H1 (cell line): ENCODE results near the gene MED29. TPM values are rescaled to one million over a fixed set of nuclear protein-coding genes. Genes with fewer than 3 reads are reported as not detected.

Source experiments
- ASH2L ChIP-seq: fragments of 200-600, 300-600 bp; sonication (generic); IDR thresholded peaks from one replicate; pipeline ENCODE4 v1.7.1; 2017; ENCODE audit warnings: low read length
- BCL11A ChIP-seq, 2 experiments: IDR thresholded peaks; one replicate each; pipeline ENCODE4 v1.6.1; 2011; ENCODE audit warnings: low read depth in 2 of 2, low read length in 2 of 2, mild to moderate bottlenecking in 2 of 2
- NRF1 ChIP-seq: IDR thresholded peaks from 2 replicates; pipeline ENCODE4 v1.6.1; 2011; ENCODE audit warnings: mild to moderate bottlenecking, low read depth, low read length, improper control_type of control experiment
- TAF1 ChIP-seq: IDR thresholded peaks from 2 replicates; pipeline ENCODE4 v1.6.1; 2011; ENCODE audit warnings: mild to moderate bottlenecking, low read depth, low read length
- TBP ChIP-seq: IDR thresholded peaks from 2 replicates; pipeline ENCODE4 v1.6.1; 2011; ENCODE audit warnings: low read depth, low read length, improper control_type of control experiment
- polyA plus RNA-seq, 7 experiments: library from polyadenylated mRNA; depleted of rRNA in 3 of 7; stranded (reverse) in 5 of 7; unstranded in 2 of 7; fragments of >200 nt in 5 of 7; fragments of 200-250 nt in 2 of 7; gene quantifications; 1 replicate in 5 of 7; 2 replicates in 1 of 7; 4 replicates in 1 of 7; pipeline versions ENCODE4 v1.2.1 to v1.2.3, GENCODE V29; 2011 to 2013; ENCODE audit warnings: missing spikeins in 2 of 7, mixed read lengths in 2 of 7
- total RNA-seq: library from RNA; stranded (reverse); fragmentation: NEBNext Ultra II Directional; extraction: Animal tissue kit (Norgen Biotek cat#: 25700); gene quantifications from 2 replicates; pipeline ENCODE4 v1.2.1, GENCODE V29; 2021
- TF ChIP-seq, protein P1 (sequence below): fragments of 300-600 bp; sonication (generic); IDR thresholded peaks from 2 replicates; pipeline ENCODE4 v1.7.1; 2012; ENCODE audit warnings: low read length, moderate library complexity, mild to moderate bottlenecking, inconsistent platforms; ENCODE audit not compliant: insufficient replicate concordance

Gene MED29
- total and polyA plus RNA-seq, 2 of the 8 experiments (the other 6 are each of a cell fraction or from before 2014, with no cell fraction given), result 31.1 to 52.5 TPM

DNA sequence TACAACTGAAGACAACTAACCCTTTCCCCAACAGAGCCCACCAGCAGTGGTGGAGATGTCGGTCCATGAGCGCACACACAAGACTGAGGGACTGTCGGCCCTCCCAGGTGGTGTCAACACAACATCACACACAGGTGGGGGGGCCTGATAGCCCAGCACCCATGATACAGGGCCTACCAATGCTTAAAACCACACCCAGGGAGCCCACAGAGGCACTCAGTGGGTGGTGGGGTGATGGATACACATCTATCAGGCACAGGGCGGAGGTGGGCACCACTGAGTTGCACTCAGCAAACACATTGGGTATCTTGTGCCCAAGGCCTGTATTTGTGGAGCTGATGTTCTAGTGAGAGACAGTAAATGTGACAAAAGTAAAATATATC lies 8.5 kb downstream of the MED29 start (continued):
- TF ChIP-seq TAF1, result no peak
- TF ChIP-seq NRF1, result no peak
- TF ChIP-seq ASH2L, result no peak
- no peak for TF ChIP-seq BCL11A (IDR thresholded peaks at IDR 0.05; ENCODE audit: low read depth in 2 of 2, low read length in 2 of 2)
- TF ChIP-seq TBP, result no peak
- TF ChIP-seq, protein P1, sequence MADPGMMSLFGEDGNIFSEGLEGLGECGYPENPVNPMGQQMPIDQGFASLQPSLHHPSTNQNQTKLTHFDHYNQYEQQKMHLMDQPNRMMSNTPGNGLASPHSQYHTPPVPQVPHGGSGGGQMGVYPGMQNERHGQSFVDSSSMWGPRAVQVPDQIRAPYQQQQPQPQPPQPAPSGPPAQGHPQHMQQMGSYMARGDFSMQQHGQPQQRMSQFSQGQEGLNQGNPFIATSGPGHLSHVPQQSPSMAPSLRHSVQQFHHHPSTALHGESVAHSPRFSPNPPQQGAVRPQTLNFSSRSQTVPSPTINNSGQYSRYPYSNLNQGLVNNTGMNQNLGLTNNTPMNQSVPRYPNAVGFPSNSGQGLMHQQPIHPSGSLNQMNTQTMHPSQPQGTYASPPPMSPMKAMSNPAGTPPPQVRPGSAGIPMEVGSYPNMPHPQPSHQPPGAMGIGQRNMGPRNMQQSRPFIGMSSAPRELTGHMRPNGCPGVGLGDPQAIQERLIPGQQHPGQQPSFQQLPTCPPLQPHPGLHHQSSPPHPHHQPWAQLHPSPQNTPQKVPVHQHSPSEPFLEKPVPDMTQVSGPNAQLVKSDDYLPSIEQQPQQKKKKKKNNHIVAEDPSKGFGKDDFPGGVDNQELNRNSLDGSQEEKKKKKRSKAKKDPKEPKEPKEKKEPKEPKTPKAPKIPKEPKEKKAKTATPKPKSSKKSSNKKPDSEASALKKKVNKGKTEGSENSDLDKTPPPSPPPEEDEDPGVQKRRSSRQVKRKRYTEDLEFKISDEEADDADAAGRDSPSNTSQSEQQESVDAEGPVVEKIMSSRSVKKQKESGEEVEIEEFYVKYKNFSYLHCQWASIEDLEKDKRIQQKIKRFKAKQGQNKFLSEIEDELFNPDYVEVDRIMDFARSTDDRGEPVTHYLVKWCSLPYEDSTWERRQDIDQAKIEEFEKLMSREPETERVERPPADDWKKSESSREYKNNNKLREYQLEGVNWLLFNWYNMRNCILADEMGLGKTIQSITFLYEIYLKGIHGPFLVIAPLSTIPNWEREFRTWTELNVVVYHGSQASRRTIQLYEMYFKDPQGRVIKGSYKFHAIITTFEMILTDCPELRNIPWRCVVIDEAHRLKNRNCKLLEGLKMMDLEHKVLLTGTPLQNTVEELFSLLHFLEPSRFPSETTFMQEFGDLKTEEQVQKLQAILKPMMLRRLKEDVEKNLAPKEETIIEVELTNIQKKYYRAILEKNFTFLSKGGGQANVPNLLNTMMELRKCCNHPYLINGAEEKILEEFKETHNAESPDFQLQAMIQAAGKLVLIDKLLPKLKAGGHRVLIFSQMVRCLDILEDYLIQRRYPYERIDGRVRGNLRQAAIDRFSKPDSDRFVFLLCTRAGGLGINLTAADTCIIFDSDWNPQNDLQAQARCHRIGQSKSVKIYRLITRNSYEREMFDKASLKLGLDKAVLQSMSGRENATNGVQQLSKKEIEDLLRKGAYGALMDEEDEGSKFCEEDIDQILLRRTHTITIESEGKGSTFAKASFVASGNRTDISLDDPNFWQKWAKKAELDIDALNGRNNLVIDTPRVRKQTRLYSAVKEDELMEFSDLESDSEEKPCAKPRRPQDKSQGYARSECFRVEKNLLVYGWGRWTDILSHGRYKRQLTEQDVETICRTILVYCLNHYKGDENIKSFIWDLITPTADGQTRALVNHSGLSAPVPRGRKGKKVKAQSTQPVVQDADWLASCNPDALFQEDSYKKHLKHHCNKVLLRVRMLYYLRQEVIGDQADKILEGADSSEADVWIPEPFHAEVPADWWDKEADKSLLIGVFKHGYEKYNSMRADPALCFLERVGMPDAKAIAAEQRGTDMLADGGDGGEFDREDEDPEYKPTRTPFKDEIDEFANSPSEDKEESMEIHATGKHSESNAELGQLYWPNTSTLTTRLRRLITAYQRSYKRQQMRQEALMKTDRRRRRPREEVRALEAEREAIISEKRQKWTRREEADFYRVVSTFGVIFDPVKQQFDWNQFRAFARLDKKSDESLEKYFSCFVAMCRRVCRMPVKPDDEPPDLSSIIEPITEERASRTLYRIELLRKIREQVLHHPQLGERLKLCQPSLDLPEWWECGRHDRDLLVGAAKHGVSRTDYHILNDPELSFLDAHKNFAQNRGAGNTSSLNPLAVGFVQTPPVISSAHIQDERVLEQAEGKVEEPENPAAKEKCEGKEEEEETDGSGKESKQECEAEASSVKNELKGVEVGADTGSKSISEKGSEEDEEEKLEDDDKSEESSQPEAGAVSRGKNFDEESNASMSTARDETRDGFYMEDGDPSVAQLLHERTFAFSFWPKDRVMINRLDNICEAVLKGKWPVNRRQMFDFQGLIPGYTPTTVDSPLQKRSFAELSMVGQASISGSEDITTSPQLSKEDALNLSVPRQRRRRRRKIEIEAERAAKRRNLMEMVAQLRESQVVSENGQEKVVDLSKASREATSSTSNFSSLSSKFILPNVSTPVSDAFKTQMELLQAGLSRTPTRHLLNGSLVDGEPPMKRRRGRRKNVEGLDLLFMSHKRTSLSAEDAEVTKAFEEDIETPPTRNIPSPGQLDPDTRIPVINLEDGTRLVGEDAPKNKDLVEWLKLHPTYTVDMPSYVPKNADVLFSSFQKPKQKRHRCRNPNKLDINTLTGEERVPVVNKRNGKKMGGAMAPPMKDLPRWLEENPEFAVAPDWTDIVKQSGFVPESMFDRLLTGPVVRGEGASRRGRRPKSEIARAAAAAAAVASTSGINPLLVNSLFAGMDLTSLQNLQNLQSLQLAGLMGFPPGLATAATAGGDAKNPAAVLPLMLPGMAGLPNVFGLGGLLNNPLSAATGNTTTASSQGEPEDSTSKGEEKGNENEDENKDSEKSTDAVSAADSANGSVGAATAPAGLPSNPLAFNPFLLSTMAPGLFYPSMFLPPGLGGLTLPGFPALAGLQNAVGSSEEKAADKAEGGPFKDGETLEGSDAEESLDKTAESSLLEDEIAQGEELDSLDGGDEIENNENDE, result no peak
